ENCODE measurements around the gene DHRS13. TPM values are rescaled to one million over a fixed set of nuclear protein-coding genes. Genes with fewer than 3 reads are reported as not detected.

DHRS13 gene
- polyA plus RNA-seq, 1 donor (not counting 4 experiments of a cell fraction or from before 2014, with no cell fraction given): 3.4 TPM

GRCh38 chr17:28938552-28938951 lies 35.7 kb upstream of the DHRS13 start:
- peaks cover 4% of the 10 kb centered on the region for H4K20me1 ChIP-seq (ENCODE audit: control insufficient read depth, extremely low read depth, insufficient read depth, low read length)
- H3K4me2 ChIP-seq (ENCODE audit: control insufficient read depth, extremely low read depth, insufficient read depth, low read depth, low read length): no peak overlapping the region
- no peaks in the 10 kb centered on the region for H3K4me1 ChIP-seq (ENCODE audit: control insufficient read depth, extremely low read depth, insufficient read depth, low read length)
- no peak overlapping the region for H3K4me3 ChIP-seq (ENCODE audit: control insufficient read depth in 2 of 3, extremely low read depth in 1 of 3, insufficient read depth in 2 of 3, low read depth in 1 of 3, low read length in 3 of 3)
- H3K9ac ChIP-seq (ENCODE audit: control insufficient read depth, extremely low read depth, insufficient read depth, low read length): no peak overlapping the region
- no peaks in the 10 kb centered on the region for H3K27me3 ChIP-seq (ENCODE audit: control insufficient read depth, extremely low read depth, insufficient read depth, low read length)
- DNase-seq (ENCODE audit: low read depth, low spot score) (no peak), FAIRE-seq (no peak)
- H3K36me3 ChIP-seq (ENCODE audit: control insufficient read depth in 2 of 2, extremely low read depth in 1 of 2, insufficient read depth in 2 of 2, low read length in 2 of 2): peaks cover 5 to 8% of the 10 kb centered on the region in 2 experiments
- H3K27ac ChIP-seq (ENCODE audit: control insufficient read depth, insufficient read depth, low read length): no peak overlapping the region
- H3K9me3 ChIP-seq (ENCODE audit: control insufficient read depth, low read depth, low read length): no peaks in the 10 kb centered on the region
- TF ChIP-seq EZH2 (IDR thresholded peaks at IDR 0.05; ENCODE audit: low read length): no peak
- no peak for TF ChIP-seq CTCF (optimal IDR thresholded peaks at IDR 0.05 in 1 of 3, IDR thresholded peaks at IDR 0.05 in 1 of 3, conservative IDR thresholded peaks at IDR 0.05 in 1 of 3; ENCODE audit: extremely low read depth in 1 of 3, insufficient read depth in 2 of 3, low read length in 3 of 3)
- peaks cover 87% of the 10 kb centered on the region for H3K79me2 ChIP-seq (ENCODE audit: control insufficient read depth, insufficient read depth, low read length)
- dilution Hi-C loops (cut with MboI; ENCODE audit: extremely low pct_ligation_motif_present, low sequenced_read_pairs): no loop called here
- no peaks in the 10 kb centered on the region for H3K9me1 ChIP-seq (ENCODE audit: control insufficient read depth, extremely low read depth, insufficient read depth, low read length)
- no peak overlapping the region for H2AFZ ChIP-seq (ENCODE audit: control insufficient read depth, low read length)

- Histone ChIP-seq H3K4me3 (ENCODE audit: control insufficient read depth in 2 of 3, extremely low read depth in 1 of 3, insufficient read depth in 2 of 3, low read depth in 1 of 3, low read length in 3 of 3) (no peak overlapping the region), H3K4me2 (ENCODE audit: control insufficient read depth, extremely low read depth, insufficient read depth, low read depth, low read length) (no peak overlapping the region), H3K9ac (ENCODE audit: control insufficient read depth, extremely low read depth, insufficient read depth, low read length) (no peak overlapping the region), H3K9me3 (ENCODE audit: control insufficient read depth, low read depth, low read length) (no peaks in the 10 kb centered on the region), H3K27ac (ENCODE audit: control insufficient read depth, insufficient read depth, low read length) (no peak overlapping the region), H3K4me1 (ENCODE audit: control insufficient read depth, extremely low read depth, insufficient read depth, low read length) (no peaks in the 10 kb centered on the region), H3K9me1 (ENCODE audit: control insufficient read depth, extremely low read depth, insufficient read depth, low read length) (no peaks in the 10 kb centered on the region), H2AFZ (ENCODE audit: control insufficient read depth, low read length) (no peak overlapping the region), H3K27me3 (ENCODE audit: control insufficient read depth, extremely low read depth, insufficient read depth, low read length) (no peaks in the 10 kb centered on the region), H3K36me3 (ENCODE audit: control insufficient read depth in 2 of 2, extremely low read depth in 1 of 2, insufficient read depth in 2 of 2, low read length in 2 of 2) (peaks cover 5 to 8% of the 10 kb centered on the region in 2 experiments), H4K20me1 (ENCODE audit: control insufficient read depth, extremely low read depth, insufficient read depth, low read length) (peaks cover 4% of the 10 kb centered on the region), H3K79me2 (ENCODE audit: control insufficient read depth, insufficient read depth, low read length) (peaks cover 90% of the 10 kb centered on the region)
- dilution Hi-C loops (cut with MboI; ENCODE audit: extremely low pct_ligation_motif_present, low sequenced_read_pairs): no loop called here
- DNase-seq (ENCODE audit: low read depth, low spot score) (no peak), FAIRE-seq (no peak)
- TF ChIP-seq EZH2 (IDR thresholded peaks at IDR 0.05; ENCODE audit: low read length) (no peak), CTCF (optimal IDR thresholded peaks at IDR 0.05 in 1 of 3, IDR thresholded peaks at IDR 0.05 in 1 of 3, conservative IDR thresholded peaks at IDR 0.05 in 1 of 3; ENCODE audit: extremely low read depth in 1 of 3, insufficient read depth in 2 of 3, low read length in 3 of 3) (no peak)
Observed at GRCh38 chr17:28937044-28937729, 34.3 kb upstream of the DHRS13 start.

All from keratinocyte (primary cell).